IMR-90 (cell line): Measurements from ENCODE around the gene FXYD6. TPM values are rescaled to one million over a fixed set of nuclear protein-coding genes. Genes with fewer than 3 reads are reported as not detected.

Experiments
- ATAC-seq: fragments of 200-7000 bp; cut with Tn5 transposase; 2 replicates; pipeline ENCODE4 v1.9.1; 2020; ENCODE audit warnings: low read depth, mild to moderate bottlenecking, moderate library complexity
- BruUV-seq: library from RNA; stranded (reverse); fragments of 400-500 nt; replicated peaks from 2 replicates; lab custom pipeline; 2021; lab: Mats Ljungman, UMichigan
- CTCF ChIA-PET: fragments of 300-600 bp; formaldehyde crosslinking; extraction: SDS; loops from one replicate; lab custom pipeline; 2021; ENCODE audit warnings: antibody characterized with exemption; lab: Yijun Ruan, JAX
- POLR2A ChIA-PET: fragments of 300-600 bp; sonication (Branson Sonifier 250); formaldehyde crosslinking; loops from one replicate; lab custom pipeline; 2022; ENCODE audit warnings: antibody characterized with exemption; ENCODE audit not compliant: unreplicated experiment; lab: Charles Lee
- DNase-seq: peaks from one replicate; pipeline ENCODE4 v3.0.0; 2013
- H2AFZ ChIP-seq: replicated peaks from 2 replicates; pipeline ENCODE3; 2013; ENCODE audit warnings: low read length, mild to moderate bottlenecking; ENCODE audit not compliant: poor library complexity
- H2AK5ac ChIP-seq: 2 replicates; pipeline ENCODE4 v1.6.1; 2013; ENCODE audit warnings: low read depth, low read length, inconsistent platforms
- H2AK9ac ChIP-seq: replicated peaks from 2 replicates; pipeline ENCODE3; 2013; ENCODE audit warnings: mild to moderate bottlenecking, low read depth, low read length, moderate library complexity; ENCODE audit not compliant: poor library complexity
- H2BK120ac ChIP-seq: 2 replicates; pipeline ENCODE4 v1.6.1; 2013; ENCODE audit warnings: low read depth, low read length, inconsistent platforms
- H2BK15ac ChIP-seq: 3 replicates; pipeline ENCODE4 v1.6.1; 2013; ENCODE audit warnings: low read depth, low read length, inconsistent platforms
- H2BK20ac ChIP-seq: 2 replicates; pipeline ENCODE4 v1.6.1; 2013; ENCODE audit warnings: low read depth, mild to moderate bottlenecking, inconsistent platforms, low read length, moderate library complexity
- H2BK5ac ChIP-seq: 2 replicates; pipeline ENCODE4 v1.6.1; 2013; ENCODE audit warnings: mild to moderate bottlenecking, low read depth, low read length, inconsistent platforms; ENCODE audit not compliant: poor library complexity, severe bottlenecking
- H3K14ac ChIP-seq: replicated peaks from 2 replicates; pipeline ENCODE4 v1.6.1; 2013; ENCODE audit warnings: low read depth, low read length, inconsistent platforms
- H3K18ac ChIP-seq: 2 replicates; pipeline ENCODE4 v1.6.1; 2013; ENCODE audit warnings: low read depth, low read length, control low read depth
- H3K23ac ChIP-seq: 2 replicates; pipeline ENCODE4 v1.6.1; 2013; ENCODE audit warnings: low read depth, low read length, inconsistent platforms
- H3K27ac ChIP-seq: 2 replicates; pipeline ENCODE4 v1.5.1; 2013; ENCODE audit warnings: mild to moderate bottlenecking, control low read depth, low read length; ENCODE audit not compliant: insufficient read depth
- H3K27me3 ChIP-seq: 2 replicates; pipeline ENCODE4 v1.6.1; 2013; ENCODE audit warnings: low read length; ENCODE audit not compliant: control insufficient read depth, insufficient read depth
- H3K36me3 ChIP-seq: 2 replicates; pipeline ENCODE4 v1.6.1; 2013; ENCODE audit warnings: low read length, mixed read lengths; ENCODE audit not compliant: control insufficient read depth, insufficient read depth
- H3K4ac ChIP-seq: 2 replicates; pipeline ENCODE4 v1.6.1; 2013; ENCODE audit warnings: low read depth, low read length, inconsistent platforms
- H3K4me1 ChIP-seq: 2 replicates; pipeline ENCODE4 v1.6.1; 2013; ENCODE audit warnings: low read length, mixed read lengths; ENCODE audit not compliant: control insufficient read depth, insufficient read depth
- H3K4me2 ChIP-seq: 2 replicates; pipeline ENCODE4 v1.6.1; 2013; ENCODE audit warnings: low read depth, mild to moderate bottlenecking, control low read depth, low read length, moderate library complexity
- H3K4me3 ChIP-seq: 2 replicates; pipeline ENCODE4 v1.5.1; 2013; ENCODE audit warnings: low read depth, mild to moderate bottlenecking, control low read depth, low read length, moderate library complexity; ENCODE audit not compliant: insufficient read depth
- H3K56ac ChIP-seq: 2 replicates; pipeline ENCODE4 v1.6.1; 2013; ENCODE audit warnings: low read length, inconsistent platforms; ENCODE audit not compliant: insufficient read depth; ENCODE audit errors: extremely low read depth
- H3K79me1 ChIP-seq, 2 experiments: 2 replicates each; pipeline ENCODE4 v1.6.1; 2013; ENCODE audit warnings: low read length in 2 of 2, inconsistent platforms in 1 of 2, low read depth in 1 of 2
- H3K9ac ChIP-seq: 2 replicates; pipeline ENCODE4 v1.6.1; 2013; ENCODE audit warnings: low read depth, low read length, control low read depth
- H3K9me1 ChIP-seq: 2 replicates; pipeline ENCODE4 v1.6.1; 2013; ENCODE audit warnings: low read length, inconsistent platforms; ENCODE audit not compliant: insufficient read depth
- H3K9me3 ChIP-seq: 2 replicates; pipeline ENCODE4 v1.6.1; 2013; ENCODE audit warnings: low read length; ENCODE audit not compliant: control insufficient read depth, insufficient read depth
- H4K20me1 ChIP-seq: 2 replicates; pipeline ENCODE4 v1.6.1; 2013; ENCODE audit warnings: low read length, inconsistent platforms; ENCODE audit not compliant: insufficient read depth
- H4K5ac ChIP-seq: 2 replicates; pipeline ENCODE4 v1.6.1; 2013; ENCODE audit warnings: mild to moderate bottlenecking, low read depth, low read length, control low read depth
- H4K8ac ChIP-seq, 2 experiments: 2 replicates each; pipeline ENCODE4 v1.6.1; 2013; ENCODE audit warnings: low read depth in 2 of 2, low read length in 2 of 2, control low read depth in 1 of 2, inconsistent platforms in 1 of 2
- H4K91ac ChIP-seq: 2 replicates; pipeline ENCODE4 v1.6.1; 2013; ENCODE audit warnings: low read depth, low read length, inconsistent platforms; ENCODE audit not compliant: insufficient read depth
- NFE2L2 ChIP-seq: fragments of 150-350 bp; IDR thresholded peaks from 2 replicates; pipeline ENCODE4 v1.6.1; 2016; ENCODE audit warnings: low read depth, mild to moderate bottlenecking, low read length
- POLR2A ChIP-seq: IDR thresholded peaks from 2 replicates; pipeline ENCODE4 v1.6.1; 2012; ENCODE audit warnings: mild to moderate bottlenecking, low read depth, low read length
- RCOR1 ChIP-seq: IDR thresholded peaks from 2 replicates; pipeline ENCODE4 v1.6.1; 2012; ENCODE audit warnings: mild to moderate bottlenecking, low read length, improper control_type of control experiment; ENCODE audit not compliant: insufficient replicate concordance
- WGBS, 2 experiments: methylation state at CpG; one replicate each; pipeline versions ENCODE4 v1.1.5 to v1.1.7; 2013; ENCODE audit warnings: missing lambda C conversion rate in 2 of 2; ENCODE audit not compliant: insufficient read length in 1 of 2; ENCODE audit errors: extremely low coverage in 2 of 2; 5-methylcytosine and 5-hydroxymethylcytosine counted together
- dilution Hi-C: fragments of 300-500 bp; cut with HindIII; formaldehyde crosslinking; loops from one replicate; pipeline ENCODE4 v1.14.3; 2018; ENCODE audit warnings: low sequenced_read_pairs; ENCODE audit not compliant: unreplicated experiment
- in situ Hi-C: fragments of 300-500 bp; cut with MboI; formaldehyde crosslinking; loops from 3 replicates; pipeline ENCODE4 v1.14.3; 2019; ENCODE audit warnings: low sequenced_read_pairs, inconsistent platforms, mixed read lengths
- intact Hi-C: fragments of 100-400 bp; cut with micrococcal nuclease; formaldehyde crosslinking; loops from 2 replicates; pipeline ENCODE4 v1.10.0; 2022
- polyA plus RNA-seq, 3 experiments: library from polyadenylated mRNA; depleted of rRNA; stranded (reverse); fragments of >200 nt; gene quantifications; 2 replicates each; pipeline ENCODE4 v1.2.3, GENCODE V29; 2012; ENCODE audit warnings: low replicate concordance in 1 of 3
- total RNA-seq: library from RNA; depleted of rRNA; stranded (reverse); fragments of >200 nt; gene quantifications from 2 replicates; pipeline ENCODE4 v1.2.3, GENCODE V29; 2012

The FXYD6 gene
- total and polyA plus RNA-seq, 2 of the 4 experiments (the other 2 are of a cell fraction): 0.32 TPM; not detected in 1

DNA sequence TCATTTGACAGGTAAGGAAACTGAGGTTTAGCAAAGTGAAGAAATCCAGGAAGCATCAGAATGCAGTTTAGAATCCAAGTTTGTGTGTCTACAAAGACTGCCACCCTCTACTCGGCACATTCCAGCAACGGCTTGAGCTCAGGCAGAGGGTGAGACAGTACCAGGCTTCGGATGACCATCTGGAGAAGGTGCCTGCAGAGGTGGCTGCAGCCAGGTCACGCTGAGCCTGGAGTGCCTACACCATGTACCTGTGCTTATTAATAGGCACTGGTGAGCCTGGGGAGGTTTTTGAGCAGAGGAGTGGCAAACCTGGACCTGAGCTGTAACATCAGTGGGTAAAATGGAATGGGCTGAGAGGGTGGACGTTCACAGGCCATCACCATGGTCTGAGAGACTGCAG lies 4.7 kb downstream of the FXYD6 start:
- Histone ChIP-seq H2BK15ac (no peak overlapping the region), H3K9me3 (no peaks in the 10 kb centered on the region), H2AK5ac (no peak overlapping the region), H3K79me1 (no peaks in the 10 kb centered on the region), H3K4me3 (no peak overlapping the region), H2AFZ (no peak overlapping the region), H4K20me1 (no peaks in the 10 kb centered on the region), H3K14ac (no peak overlapping the region), H3K56ac (no peak overlapping the region), H2BK120ac (no peak overlapping the region), H4K8ac (no peak overlapping the region), H3K18ac (no peak overlapping the region), H4K5ac (no peak overlapping the region), H3K9ac (no peak overlapping the region), H3K27ac (no peak overlapping the region), H2BK5ac (no peak overlapping the region), H3K23ac (no peak overlapping the region), H4K91ac (no peak overlapping the region), H3K27me3 (peaks cover 44% of the 10 kb centered on the region), H3K36me3 (no peaks in the 10 kb centered on the region), H3K9me1 (no peaks in the 10 kb centered on the region), H2AK9ac (no peak overlapping the region), H2BK20ac (no peak overlapping the region), H3K4me2 (no peak overlapping the region), H3K4me1 (no peaks in the 10 kb centered on the region), H3K4ac (no peak overlapping the region)
- intact Hi-C loops: no loop called here
- dilution Hi-C loops: no loop called here
- POLR2A ChIA-PET: no interaction called here
- 60% methylated on average over 4 of the region's 5 CpGs; no CpG with 5 or more reads in 1 of the 2 experiments for WGBS, 2 experiments
- DNase-seq (no peak), ATAC-seq (no peak)
- no TSS peak for BruUV-seq
- TF ChIP-seq POLR2A: no peak
- no peak for TF ChIP-seq RCOR1
- no peak for TF ChIP-seq NFE2L2
- CTCF ChIA-PET: no interaction called here
- in situ Hi-C loops: no loop called here
